ENCODE data around the gene MINDY4.

The MINDY4 gene

DNA sequence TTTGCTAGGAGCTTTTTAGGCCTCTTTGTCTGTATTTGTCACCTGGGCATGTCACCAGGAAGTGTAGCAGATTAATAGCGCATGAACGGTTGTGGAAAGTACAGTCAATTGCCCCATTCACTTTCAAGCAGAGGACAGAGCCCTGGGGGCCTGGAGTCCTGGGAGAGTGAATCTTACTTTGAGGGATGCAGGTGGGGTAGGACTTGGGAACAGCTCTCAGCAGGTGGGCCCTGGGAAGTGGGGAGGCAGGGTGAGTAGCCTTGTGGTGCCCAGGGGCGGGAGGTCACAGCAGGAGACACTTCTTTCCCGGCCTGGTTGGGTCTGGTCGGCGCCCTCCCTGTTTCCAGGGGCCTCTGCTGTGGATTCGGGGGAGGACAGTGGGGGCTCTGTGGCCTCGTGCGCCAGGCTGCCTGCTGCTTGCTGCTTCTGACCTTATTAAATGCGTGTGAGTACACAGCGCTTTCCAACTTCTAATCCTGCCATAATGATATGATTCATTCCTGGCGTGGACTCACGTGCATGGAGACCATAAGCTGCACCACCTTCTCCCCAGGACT, 88.8 kb downstream of the MINDY4 start:
- no peak for DNase-seq

DNA sequence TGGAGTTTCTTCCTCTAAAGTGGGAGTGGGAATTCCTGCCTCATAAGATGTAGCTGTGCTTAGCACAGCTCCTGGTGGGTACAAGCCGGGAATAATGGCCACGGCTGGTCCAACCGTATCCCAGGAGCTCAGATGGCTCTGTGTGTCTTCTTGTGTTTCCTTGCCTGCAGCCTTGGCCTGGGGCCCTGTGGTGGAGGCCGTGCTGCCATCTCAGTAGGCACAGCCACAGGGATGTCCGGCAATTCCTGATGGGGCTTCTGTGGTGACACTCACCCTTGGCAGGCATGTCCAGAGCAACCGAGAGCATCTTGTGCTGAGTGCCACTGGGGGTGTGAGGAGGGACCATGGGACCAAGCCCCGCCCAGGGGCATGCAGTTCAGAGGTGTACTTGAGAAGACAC, 90.4 kb downstream of the MINDY4 start:
- no peak for DNase-seq

DNA sequence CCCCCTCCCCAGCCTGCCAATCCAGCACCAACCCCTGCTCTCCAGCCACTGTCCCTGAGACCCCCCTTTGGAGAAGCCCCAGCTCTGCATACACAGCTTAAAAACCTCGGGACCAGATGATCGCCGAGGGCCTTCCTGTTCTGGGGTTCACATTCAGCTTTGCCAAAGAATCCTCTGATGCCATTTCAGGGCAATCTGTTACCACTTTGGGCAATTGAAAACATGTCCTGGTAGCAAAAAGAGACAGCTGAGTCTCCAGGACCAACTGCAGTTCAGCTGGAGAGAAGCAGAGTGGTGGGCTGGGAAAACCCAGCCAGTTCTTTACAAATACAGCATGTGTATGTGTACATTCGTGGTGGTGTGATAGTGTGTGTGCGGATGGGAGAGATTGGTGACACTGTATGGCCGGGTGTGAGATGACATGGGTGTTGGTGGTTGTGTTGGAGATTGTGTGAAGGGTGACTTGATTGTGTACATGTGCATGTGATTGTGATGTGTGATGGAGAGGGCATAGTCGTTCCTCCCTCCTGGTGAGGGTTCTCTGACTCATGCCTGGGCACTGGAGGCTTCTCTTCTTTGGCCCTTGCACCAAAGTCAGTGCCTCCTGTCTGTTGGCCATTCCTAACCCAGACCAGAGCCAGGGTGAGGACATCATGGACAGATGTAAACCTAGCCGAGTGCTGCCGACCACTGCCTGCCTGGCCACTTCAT, 91.9 kb downstream of the MINDY4 start:
- no peak for DNase-seq

GRCh38 chr7:30863706-30864035, 92.5 kb downstream of the MINDY4 start:
- DNase-seq = no peak

GRCh38 chr7:30864101-30864500, 92.9 kb downstream of the MINDY4 start:
- no peak for DNase-seq

DNA sequence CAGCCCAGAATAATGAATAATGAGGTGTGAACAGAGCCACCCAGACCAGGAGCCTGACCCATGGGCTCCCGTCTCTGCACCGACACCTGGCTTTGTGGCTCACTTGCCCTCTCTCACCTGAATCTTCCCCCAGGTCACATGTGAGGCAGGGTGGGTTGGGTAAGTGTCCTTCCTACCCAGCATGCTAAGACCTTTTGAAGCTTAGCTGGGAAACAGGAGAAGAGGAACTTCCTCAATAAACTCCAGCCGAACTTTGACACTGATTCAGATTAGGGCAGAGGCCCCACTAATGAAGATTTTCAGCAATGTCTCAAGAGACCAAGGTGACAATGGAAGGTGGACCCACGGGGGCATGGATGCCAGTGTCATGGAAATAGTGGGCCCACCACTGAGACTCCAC, 93.9 kb downstream of the MINDY4 start:
- no peak for DNase-seq

DNA sequence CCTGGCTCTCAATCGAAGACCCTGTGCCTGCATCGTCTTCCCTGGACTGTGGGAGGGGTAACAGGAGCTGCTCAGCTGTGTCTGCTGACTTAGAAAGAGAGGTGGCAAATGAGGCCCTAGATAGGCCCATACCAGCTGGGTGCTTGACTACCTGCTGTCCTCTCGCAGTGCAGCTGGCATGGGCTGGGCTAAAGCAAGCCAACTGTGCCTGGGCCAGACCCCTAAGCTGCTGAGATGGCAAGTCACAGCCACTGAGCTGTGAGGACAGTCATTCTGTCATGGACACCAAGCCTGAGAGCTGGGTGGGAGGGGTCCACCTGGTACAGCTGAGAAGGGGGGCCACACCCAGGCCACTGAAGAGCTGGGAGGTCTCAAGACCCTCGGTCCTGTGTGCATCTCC, 94.6 kb downstream of the MINDY4 start:
- DNase-seq = no peak

GRCh38 chr7:30866939-30867338, 95.7 kb downstream of the MINDY4 start:
- no peak for DNase-seq

DNA sequence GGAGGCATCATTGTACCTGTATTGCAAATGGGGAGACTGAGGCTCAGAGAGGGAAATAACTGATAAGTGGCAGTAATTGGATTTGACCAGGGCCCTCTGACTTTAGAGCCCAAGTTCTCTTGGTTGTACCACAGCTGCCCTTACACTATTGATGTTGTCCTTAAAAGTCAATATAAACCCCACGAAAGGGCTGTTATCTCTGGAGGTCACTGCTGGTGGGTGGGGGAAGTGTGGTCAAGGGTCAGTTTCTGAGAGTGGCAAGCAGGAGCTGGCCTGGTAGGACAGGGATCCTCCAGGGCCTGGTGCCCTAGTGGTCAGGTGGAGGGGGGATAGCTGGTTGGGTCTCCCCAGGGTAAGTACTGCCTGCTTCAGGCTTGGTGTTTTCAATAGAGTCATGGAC, 96.3 kb downstream of the MINDY4 start:
- DNase-seq = no peak

- no peak for DNase-seq
Observed at GRCh38 chr7:30869794-30870611, 98.8 kb downstream of the MINDY4 start.

- no peak for DNase-seq
Observed at GRCh38 chr7:30870821-30871518, 99.8 kb downstream of the MINDY4 start.

DNA sequence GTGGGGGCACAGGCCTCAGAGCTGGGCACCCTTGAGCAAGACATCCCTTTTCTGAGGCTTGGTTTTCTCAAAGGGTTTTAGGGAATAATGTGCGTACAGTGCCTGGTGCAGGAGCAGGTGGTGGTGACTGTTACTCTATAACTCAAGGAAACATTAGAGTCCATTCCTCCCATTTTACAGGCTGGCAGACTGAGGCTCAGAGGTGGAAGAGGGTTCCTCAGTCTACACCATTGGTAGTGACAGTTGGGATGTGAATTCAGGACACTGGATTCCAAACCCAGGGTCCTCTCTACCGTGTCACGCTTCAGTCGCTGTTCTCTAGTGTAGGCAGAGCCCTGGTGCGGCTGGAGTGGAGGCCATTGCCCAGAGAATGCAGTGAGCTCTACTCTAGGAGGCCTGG, 100.4 kb downstream of the MINDY4 start:
- no peak for DNase-seq

DNA sequence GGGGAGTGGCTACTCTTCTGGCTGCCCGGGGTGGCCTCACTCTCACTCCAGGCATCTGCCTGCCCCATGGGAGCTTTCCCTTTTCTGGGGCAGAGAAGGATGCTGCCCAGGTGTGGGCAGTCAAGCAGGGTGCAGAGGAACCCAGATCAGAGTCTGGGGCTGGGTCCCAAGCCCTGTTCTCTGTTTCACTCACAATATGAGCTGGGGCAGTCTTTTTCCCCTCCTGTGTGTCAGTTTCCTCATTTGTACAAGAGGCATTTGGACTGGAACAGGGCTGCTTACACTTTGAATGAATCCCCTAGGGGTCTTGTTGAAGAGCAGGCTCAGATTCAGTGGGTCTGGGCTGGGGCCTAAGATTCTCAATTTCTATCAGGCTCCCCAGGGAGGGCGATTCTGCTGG, 102.0 kb downstream of the MINDY4 start:
- DNase-seq = no peak

- no peak for DNase-seq
Observed at GRCh38 chr7:30873656-30874055, 102.4 kb downstream of the MINDY4 start.

DNA sequence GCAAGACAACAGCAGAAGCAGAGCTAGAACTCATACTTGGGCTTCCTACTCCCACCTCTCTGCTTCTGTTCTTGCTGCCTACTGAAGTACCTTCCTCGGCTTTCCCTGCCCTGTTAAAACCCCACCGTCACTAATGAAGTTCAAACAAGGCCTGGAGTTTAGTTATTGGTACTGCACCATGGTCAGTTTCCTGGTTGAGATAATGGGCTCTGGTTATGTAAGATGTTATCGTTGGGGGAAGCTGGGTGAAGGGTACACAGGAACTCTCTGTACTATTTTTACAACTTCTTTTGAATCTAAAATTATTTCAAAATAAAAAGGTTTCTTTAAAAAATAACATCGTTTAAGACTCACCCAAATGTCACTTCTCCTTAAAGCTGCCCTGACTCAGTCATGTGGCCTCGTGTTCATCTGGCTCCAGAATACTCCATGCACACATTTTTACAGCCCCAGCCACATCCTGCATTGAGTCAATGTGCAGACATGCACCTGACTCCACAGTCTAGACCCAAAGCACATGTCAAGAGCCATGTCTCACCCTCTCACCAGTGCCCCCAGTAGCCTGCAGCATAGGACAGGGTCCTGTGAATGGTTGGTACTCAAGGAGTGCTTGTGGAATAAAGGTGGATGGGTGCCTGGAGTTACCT, 103.6 kb downstream of the MINDY4 start:
- DNase-seq = no peak

GRCh38 chr7:30877015-30877769, 106.0 kb downstream of the MINDY4 start:
- DNase-seq = no peak

GRCh38 chr7:30877993-30878392, 106.8 kb downstream of the MINDY4 start:
- no peak for DNase-seq

- no peak for DNase-seq
Observed at GRCh38 chr7:30879139-30880124, 108.2 kb downstream of the MINDY4 start.

DNA sequence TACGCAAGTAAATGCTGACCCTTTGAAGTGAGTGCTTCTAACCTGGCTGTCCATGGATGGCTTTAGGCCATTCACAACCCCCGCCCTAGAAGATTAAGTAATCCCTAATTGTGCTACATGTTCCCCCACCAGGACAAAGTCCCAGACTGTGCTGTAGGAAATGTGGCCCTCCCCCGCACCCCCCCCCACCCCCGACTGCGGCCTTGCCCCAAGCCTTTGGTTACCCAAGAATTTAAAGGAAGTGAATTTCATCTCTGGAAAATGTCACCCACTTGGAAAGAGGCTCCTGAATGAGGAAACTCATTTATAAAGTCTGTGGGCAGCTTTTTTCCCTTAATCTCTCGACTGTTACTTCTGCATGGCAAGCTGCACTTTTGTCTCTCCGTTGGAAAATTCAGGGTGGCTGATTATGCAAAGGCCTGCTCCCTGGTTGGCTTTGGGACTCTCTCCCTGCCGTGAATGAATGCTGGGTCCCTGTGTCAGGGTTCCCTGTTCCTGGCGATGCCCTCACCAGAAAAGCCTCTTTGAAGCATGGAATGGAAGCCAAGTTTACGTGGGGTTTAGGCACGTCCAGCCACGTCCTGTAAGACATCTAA, 109.0 kb downstream of the MINDY4 start:
- DNase-seq = no peak

- DNase-seq = no peak
Observed at GRCh38 chr7:30880941-30881340, 109.7 kb downstream of the MINDY4 start.

DNA sequence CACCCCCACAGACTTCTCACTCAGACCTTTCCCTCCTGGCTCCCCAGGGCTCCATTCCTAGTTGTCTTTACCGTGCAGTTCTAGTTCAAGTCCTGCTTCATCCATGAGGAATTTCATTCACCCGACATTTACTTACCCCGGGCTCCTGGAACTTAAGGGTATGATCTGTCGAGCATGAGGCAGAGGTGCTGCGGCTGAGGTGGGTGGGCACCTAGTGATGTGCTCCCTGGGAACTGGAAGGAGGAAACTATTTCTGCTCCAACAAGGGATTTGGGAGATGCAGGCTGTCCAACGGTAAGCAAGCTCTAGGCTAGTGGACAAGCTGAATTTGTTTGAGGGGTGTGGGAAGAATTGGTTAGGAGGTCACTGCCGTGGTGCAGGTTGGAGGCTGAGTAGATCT, 110.2 kb downstream of the MINDY4 start:
- no peak for DNase-seq
